Measurements from ENCODE around the gene SEMA4B.
A peak's percentile ranks its signal among the peaks of the same experiment; 100 is the strongest.

Gene SEMA4B

GRCh38 chr15:90205050-90205848 is 4.1 kb downstream of the SEMA4B start:
- no peak for DNase-seq (ENCODE audit: low read depth)

GRCh38 chr15:90205886-90206285 is 4.8 kb downstream of the SEMA4B start:
- DNase-seq (ENCODE audit: low read depth), result no peak

GRCh38 chr15:90207252-90207651 is 6.1 kb downstream of the SEMA4B start:
- no peak for DNase-seq (ENCODE audit: low read depth)

GRCh38 chr15:90208356-90208755 is 7.2 kb downstream of the SEMA4B start:
- no peak for DNase-seq (ENCODE audit: low read depth)

- no peak for DNase-seq (ENCODE audit: low read depth)
These were observed 8.5 kb downstream of the SEMA4B start for GRCh38 chr15:90209591-90209990.

- DNase-seq (ENCODE audit: low read depth), result no peak
These were observed 9.5 kb downstream of the SEMA4B start for GRCh38 chr15:90210593-90210992.

GRCh38 chr15:90211009-90211408 is 9.9 kb downstream of the SEMA4B start:
- DNase-seq (ENCODE audit: low read depth), result no peak

GRCh38 chr15:90211440-90212143 is 10.5 kb downstream of the SEMA4B start:
- no peak for DNase-seq (ENCODE audit: low read depth)

- DNase-seq (ENCODE audit: low read depth), result no peak
These were observed 11.3 kb downstream of the SEMA4B start for GRCh38 chr15:90212221-90213098.

- no peak for DNase-seq (ENCODE audit: low read depth)
These were observed 12.1 kb downstream of the SEMA4B start for GRCh38 chr15:90213122-90213817.

GRCh38 chr15:90213818-90214204 is 12.7 kb downstream of the SEMA4B start:
- DNase-seq (ENCODE audit: low read depth), result no peak

GRCh38 chr15:90214553-90215196 is 13.5 kb downstream of the SEMA4B start:
- no peak for DNase-seq (ENCODE audit: low read depth)

GRCh38 chr15:90217671-90218394 is 16.7 kb downstream of the SEMA4B start:
- no peak for DNase-seq (ENCODE audit: low read depth)

GRCh38 chr15:90219421-90220141 is 18.5 kb downstream of the SEMA4B start:
- DNase-seq (ENCODE audit: low read depth), result peak; percentile 53

- DNase-seq (ENCODE audit: low read depth), result no peak
These were observed 20.2 kb downstream of the SEMA4B start for GRCh38 chr15:90221246-90221900.

GRCh38 chr15:90222547-90222946 is 21.4 kb downstream of the SEMA4B start:
- no peak for DNase-seq (ENCODE audit: low read depth)

- no peak for DNase-seq (ENCODE audit: low read depth)
These were observed 22.5 kb downstream of the SEMA4B start for GRCh38 chr15:90223441-90224165.

- DNase-seq (ENCODE audit: low read depth), result no peak
These were observed 23.9 kb downstream of the SEMA4B start for GRCh38 chr15:90225047-90225446.

All from activated T-cell treated with anti-CD3 and anti-CD28 coated beads for 48 hours (primary cell).